Islet precursor cell (in vitro differentiated cells): ENCODE results near the gene SPAG6.
"Not testable (repeated sequence)": the region's sequence is repeated elsewhere in the genome, so short reads cannot be mapped to it uniquely, and the experiment has no call there.

Experiments
- DNase-seq: peaks from one replicate; pipeline ENCODE4 v3.0.0-alpha.2; 2018

The SPAG6 gene

GRCh38 chr10:22374489-22375126 is 29.3 kb downstream of the SPAG6 start:
- DNase-seq: no peak

DNA sequence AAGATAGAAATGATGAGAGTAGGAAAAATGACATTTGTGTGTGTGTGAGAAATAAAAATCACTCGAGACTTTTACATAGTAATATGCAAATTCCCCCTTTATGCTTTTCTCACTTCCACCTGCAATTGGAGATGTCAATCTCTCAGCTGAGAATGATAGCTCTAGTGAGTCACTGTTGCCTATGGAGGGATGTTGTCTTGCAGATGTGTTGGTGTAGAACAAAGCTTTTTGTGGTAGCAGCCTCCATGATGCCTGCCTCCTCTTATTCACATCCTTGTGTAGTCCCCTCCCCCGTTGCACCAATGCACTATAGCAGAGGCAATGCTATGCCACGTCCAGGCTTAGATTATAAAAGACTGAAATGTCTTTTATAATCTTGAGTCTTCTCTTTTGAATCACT is 33.8 kb downstream of the SPAG6 start:
- no peak for DNase-seq

GRCh38 chr10:22381262-22381661 is 36.0 kb downstream of the SPAG6 start:
- DNase-seq: no peak

DNA sequence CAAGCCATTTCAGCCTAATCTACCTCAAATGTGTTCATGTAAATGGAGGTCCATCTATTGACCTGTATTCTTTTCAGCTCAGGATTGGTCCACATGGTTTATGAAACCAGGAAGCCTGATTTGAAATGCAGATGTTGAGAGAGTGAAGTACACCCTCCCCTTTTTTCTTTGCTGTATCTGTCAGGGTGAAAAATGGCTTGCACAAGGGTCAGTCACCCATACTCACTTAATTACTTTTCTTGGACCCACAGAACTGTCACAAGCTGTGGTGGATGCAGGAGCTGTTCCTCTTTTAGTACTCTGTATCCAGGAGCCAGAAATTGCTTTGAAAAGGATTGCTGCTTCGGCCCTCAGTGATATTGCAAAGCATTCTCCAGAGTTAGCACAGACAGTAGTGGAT is 41.2 kb downstream of the SPAG6 start:
- no peak for DNase-seq

GRCh38 chr10:22389856-22390589 is 44.7 kb downstream of the SPAG6 start:
- DNase-seq: no peak

DNA sequence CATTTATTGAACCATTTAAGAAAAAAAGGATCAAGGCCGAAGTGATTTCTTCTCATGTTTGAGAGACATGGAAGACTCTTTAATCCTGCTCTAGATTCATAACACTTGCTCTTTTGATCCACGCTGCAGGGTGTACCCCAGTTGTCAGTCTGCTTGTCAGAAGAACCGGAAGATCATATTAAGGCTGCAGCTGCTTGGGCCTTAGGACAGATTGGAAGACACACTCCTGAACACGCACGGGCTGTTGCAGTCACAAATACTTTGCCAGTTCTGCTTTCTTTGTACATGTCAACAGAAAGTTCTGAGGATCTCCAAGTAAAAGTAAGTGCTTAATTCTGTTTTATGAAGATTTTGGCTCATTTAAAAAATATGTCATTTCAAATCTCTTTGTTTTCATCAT is 46.3 kb downstream of the SPAG6 start:
- DNase-seq: no peak

- not testable (repeated sequence) for DNase-seq
Measured at GRCh38 chr10:22396195-22396594, 50.9 kb downstream of the SPAG6 start.

GRCh38 chr10:22406916-22407315 is 61.6 kb downstream of the SPAG6 start:
- DNase-seq: not testable (repeated sequence)

DNA sequence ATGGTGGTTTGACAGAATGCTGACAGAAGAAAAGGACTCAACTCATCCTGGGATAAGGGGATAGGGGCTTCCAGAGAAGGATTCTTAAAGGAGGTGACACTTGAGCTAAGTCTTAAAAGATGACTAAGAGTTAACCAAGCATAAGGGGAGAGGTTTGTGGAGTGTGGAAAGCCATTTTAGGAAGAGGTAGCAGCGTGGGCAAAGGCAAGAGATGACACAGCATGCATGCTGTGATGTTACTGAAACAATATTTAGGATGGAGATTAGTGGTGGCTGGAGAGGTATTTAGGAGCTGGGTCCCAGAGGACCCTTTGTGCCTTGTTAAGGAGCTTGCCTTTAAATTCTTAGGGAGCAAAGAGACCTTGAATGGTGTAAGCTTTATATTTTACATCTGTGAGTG is 65.1 kb downstream of the SPAG6 start:
- DNase-seq: no peak

GRCh38 chr10:22410846-22411245 is 65.5 kb downstream of the SPAG6 start:
- no peak for DNase-seq

DNA sequence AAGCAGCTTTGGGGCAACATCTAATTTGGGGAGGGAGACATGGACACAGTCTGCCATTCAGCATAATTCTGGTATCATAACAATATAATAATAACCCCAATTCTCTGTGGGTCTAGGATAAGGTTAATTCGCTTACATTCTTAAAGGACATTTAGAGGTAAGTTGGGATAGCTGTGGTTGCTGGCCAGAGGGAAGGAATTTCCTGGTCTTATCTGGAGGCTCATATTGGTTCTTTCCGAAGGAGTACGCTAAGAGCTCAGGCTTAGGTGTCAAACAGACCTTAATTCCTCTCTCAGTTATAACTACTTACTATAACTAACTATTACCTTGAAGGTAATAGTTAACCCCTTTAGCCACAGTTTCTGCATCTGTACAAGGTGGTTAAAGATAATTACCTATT is 68.8 kb downstream of the SPAG6 start:
- DNase-seq: no peak

DNA sequence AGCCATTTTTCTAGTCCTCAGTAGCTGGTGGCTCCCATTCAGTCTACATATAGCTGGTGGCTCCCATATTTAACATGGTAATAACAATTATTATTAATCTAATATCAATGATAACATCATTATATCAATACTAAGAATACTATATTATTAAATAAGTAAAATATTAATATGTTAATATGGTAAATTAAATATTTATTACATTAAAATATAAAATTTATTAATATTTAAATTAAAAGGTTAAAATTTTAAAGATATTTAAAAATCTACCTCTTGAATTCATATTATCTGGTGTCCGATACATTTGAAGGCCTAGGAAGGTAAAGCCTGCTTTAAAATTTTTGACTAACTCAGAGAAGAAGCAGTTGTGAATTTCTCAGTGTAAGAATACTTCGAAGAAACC is 69.8 kb downstream of the SPAG6 start:
- no peak for DNase-seq

DNA sequence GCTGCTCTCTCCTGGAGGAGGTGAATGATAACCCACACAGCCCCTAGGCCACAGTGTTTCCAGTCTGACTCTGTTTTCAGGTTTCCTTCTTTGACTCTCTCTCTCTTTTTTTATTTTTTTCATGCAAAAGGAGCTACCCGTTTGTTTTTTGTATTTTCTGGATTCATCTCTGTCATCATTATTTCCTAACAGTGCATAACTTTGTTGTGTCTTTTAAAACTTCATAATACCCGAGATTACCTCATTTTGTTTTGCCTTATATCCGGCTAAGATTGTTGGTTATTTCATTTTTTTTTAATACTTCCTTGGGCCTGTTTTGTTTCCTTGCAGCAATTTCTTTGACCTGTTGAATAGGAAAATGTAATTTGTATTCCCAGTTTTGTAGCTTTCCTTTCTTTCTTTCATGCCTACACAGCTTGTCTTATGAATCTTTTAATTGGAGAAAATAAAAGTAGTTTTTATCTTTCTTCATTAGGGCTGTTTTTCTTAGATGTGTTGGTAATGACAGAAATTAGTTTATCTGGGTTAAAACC is 72.5 kb downstream of the SPAG6 start:
- no peak for DNase-seq

DNA sequence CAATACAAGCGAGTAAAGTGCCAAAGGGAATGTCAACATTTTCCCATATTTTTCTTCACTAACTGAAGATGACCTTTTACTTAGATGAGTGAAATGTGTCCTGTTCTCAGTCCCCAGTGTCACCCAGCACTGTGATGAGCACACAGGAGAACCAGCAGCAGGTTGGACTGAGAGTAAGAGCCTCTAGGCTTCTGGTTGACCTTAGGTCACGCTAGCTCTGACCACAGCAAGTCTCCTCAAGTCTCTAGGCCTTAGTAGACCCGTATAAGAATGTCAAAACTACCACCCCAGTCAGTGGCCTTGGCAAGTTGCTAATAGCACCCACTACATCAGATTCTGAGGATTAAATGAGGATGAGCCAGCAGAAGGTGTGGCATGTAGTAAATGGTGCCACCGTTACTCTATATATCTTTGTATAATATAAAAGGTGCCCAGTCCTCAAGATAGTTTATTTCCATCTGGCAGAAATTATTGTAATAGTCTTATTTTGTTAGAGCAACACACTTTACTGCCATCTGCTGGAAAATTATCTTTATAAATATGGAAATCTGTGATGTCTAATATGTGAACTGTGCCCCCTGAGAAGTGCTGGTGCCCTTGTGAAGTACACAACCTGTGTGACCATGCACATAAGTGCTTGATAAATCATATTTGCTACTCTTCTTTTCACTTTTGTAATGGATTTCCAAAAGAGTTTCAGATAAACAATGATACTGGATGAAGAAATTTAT is 75.7 kb downstream of the SPAG6 start:
- DNase-seq: no peak

- no peak for DNase-seq
Measured at GRCh38 chr10:22426653-22427052, 81.4 kb downstream of the SPAG6 start.

DNA sequence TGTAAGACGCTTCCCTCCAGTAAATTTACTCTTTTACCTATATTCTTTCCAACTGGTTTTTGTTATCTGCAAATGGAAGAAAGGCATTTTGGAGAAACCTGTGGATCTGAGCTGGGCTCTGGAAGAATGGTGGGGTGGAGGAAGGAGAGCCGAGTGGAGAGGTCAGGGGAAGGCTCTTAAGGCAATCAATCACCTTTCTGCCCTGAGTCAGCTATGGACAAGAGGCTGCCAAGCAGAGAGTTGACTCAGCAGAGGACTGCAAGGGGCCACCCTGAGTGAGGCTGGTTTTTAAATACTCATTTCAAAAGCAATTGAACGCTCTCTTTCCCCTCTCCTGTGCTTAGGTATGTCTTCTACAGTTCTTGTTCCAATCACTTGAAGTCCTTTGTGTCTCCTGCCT is 81.8 kb downstream of the SPAG6 start:
- DNase-seq: peak; percentile 83

- no peak for DNase-seq
Measured at GRCh38 chr10:22427890-22428571, 82.7 kb downstream of the SPAG6 start.

DNA sequence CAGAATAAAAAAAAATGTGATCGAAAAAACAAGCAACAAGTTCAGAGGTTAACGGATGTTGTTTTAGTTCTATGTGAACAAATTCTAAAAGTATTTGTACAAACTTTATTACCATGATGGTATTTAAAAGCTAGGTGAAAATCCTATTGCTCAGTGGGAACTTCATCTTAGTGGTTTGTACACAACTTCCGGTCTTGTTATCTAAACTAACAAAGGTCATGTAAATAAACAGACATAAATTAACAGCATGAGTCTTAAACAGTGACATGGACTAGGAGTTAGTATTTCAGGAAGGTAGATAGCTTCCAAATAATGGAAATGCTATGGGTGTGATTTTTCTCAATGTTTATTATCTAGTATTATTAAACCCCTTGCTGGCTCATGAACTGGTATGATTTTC is 83.8 kb downstream of the SPAG6 start:
- no peak for DNase-seq

GRCh38 chr10:22429981-22430421 is 84.7 kb downstream of the SPAG6 start:
- DNase-seq: peak; percentile 65

GRCh38 chr10:22433875-22434274 is 88.6 kb downstream of the SPAG6 start:
- DNase-seq: no peak

DNA sequence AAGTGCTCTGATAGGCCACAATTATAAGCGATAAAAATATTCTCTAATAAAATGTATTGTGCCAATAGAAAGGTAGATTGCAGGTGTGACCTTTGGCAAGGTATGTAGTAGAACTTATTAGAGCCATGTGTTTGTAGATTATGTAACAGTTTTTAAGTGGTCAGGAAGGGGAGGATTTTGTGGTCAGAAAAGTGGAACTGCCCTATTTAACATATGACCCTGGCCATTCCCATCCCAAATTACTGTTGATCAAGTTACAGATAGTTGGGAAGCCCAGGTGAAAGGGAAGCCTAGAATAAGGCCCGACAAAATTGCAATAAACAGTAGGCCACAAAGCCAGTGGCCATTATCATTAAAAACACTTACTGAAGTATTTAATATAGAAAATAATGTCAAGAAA is 89.2 kb downstream of the SPAG6 start:
- no peak for DNase-seq

DNA sequence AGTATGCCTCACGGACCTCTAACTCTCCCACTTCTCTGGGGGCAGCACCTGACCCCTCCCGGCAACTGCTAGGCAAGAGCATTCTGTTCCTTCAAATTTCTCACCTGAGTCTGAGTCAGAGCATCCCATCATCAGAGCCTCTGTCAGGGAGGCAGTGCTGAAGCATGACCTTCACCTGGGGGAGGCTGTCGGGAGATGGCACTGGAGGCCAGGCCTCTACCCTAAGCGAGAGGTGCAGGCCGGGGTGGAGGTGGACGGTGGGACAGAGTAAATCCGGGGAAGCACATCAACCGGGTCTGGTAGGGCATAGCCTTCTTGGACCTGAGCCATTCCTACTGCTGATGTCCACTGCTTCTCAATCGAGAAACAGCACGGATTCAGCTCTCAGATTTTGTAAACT is 90.4 kb downstream of the SPAG6 start:
- DNase-seq: peak; percentile 58

- no peak for DNase-seq
Measured at GRCh38 chr10:22436526-22436892, 91.2 kb downstream of the SPAG6 start.
